ENCODE results near the gene FBXO30.

FBXO30 gene

DNA sequence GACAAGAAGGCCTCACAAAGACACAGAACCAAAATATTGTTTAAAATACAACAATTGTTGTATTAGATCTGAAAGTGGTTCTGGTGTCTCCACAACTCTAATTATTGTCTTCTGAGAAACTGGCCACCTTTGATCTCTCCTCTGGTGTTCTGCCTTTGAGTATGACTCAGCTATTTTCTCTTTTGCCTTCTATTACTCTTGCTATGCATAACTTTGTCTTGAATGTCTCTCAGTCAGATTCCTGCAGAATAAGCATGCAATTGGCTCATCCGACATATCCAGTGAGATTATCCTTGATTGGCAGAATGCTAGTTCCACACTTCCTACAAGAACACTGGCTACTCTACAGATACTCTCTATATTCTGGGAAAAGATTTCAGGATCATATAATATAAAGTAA lies 65.0 kb downstream of the FBXO30 start:
- peak; percentile 84 for DNase-seq (ENCODE audit: low read depth)
- H3K4me3 ChIP-seq (ENCODE audit: control insufficient read depth, low read depth, low read length): no peak overlapping the region
- TF ChIP-seq, protein P1, sequence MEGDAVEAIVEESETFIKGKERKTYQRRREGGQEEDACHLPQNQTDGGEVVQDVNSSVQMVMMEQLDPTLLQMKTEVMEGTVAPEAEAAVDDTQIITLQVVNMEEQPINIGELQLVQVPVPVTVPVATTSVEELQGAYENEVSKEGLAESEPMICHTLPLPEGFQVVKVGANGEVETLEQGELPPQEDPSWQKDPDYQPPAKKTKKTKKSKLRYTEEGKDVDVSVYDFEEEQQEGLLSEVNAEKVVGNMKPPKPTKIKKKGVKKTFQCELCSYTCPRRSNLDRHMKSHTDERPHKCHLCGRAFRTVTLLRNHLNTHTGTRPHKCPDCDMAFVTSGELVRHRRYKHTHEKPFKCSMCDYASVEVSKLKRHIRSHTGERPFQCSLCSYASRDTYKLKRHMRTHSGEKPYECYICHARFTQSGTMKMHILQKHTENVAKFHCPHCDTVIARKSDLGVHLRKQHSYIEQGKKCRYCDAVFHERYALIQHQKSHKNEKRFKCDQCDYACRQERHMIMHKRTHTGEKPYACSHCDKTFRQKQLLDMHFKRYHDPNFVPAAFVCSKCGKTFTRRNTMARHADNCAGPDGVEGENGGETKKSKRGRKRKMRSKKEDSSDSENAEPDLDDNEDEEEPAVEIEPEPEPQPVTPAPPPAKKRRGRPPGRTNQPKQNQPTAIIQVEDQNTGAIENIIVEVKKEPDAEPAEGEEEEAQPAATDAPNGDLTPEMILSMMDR (conservative IDR thresholded peaks at IDR 0.05; ENCODE audit: control insufficient read depth, insufficient read depth, low read depth, low read length): no peak

- DNase-seq (ENCODE audit: low read depth): no peak
- TF ChIP-seq, protein P1 (conservative IDR thresholded peaks at IDR 0.05; ENCODE audit: control insufficient read depth, insufficient read depth, low read depth, low read length): no peak
- H3K4me3 ChIP-seq (ENCODE audit: control insufficient read depth, low read depth, low read length): no peak overlapping the region
Measured at GRCh38 chr6:145745861-145746260, 68.7 kb downstream of the FBXO30 start.

DNA sequence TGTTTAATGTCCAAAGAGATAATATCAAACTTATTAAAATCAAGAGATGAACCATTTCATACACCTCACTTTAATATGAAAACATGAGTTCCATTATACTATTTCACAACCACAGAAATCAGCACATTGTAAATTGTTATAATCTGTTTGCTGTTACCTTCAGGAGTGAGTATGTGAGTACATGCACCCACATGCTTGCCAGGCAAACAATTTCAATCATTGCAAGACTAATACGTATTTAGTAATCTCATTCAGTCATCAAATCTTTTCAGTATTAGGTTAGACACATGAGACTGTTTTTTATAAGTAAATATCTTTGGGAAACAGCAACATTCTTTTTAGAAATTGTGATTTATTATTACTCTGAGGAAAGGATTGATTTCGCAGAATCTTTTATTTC lies 70.0 kb downstream of the FBXO30 start:
- H3K4me3 ChIP-seq (ENCODE audit: control insufficient read depth, low read depth, low read length): no peak overlapping the region
- DNase-seq (ENCODE audit: low read depth): peak; percentile 6
- TF ChIP-seq, protein P1 (conservative IDR thresholded peaks at IDR 0.05; ENCODE audit: control insufficient read depth, insufficient read depth, low read depth, low read length): no peak

Measured in fibroblast of mammary gland (primary cell).